ENCODE results near the gene KLRC2.
"Not testable (repeated sequence)": the region's sequence is repeated elsewhere in the genome, so short reads cannot be mapped to it uniquely, and the experiment has no call there.

The KLRC2 gene

DNA sequence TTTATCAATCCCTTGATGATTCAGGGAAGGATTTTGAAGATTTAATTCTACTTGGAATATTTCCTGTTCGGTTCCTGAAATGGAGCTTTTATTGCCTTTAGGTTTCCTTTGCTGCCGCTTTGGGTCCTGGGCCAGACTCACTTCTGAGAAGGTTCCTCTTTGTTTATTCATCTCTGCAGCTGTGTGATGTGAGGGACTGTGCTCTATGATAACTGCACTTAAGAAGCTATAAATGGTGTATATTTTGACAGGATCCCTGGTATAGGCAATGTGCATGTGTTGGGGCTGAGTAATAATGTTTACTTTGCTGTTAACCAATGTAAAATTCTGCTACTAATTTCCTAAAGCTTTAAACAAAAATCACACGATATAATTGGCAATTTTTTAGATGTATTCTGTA lies at the start of gene KLRC2:
Gene KLRC2 (minus strand): TSS at position 195 of the 400 bp plus-strand sequence. CDS start 24 bp downstream, at position 171.
- DNase-seq = not testable (repeated sequence)

DNA sequence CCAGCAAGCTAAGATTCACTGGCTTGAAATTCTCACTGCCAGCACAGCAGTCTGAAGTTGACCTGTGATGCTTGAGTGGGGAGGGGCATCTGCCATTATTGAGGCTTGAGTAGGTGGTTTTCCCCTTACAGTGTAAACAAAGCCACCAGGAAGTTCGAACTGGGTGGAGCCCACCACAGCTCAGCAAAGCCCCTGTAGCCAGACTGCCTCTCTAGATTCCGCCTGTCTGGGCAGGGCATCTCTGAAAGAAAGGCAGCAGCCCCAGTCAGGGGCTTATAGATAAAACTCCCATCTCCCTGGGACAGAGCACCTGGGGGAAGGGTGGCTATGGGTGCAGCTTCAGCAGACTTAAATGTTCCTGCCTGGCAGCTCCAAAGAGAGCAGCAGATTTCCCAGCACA lies 46.1 kb upstream of the KLRC2 start:
- not testable (repeated sequence) for DNase-seq

DNA sequence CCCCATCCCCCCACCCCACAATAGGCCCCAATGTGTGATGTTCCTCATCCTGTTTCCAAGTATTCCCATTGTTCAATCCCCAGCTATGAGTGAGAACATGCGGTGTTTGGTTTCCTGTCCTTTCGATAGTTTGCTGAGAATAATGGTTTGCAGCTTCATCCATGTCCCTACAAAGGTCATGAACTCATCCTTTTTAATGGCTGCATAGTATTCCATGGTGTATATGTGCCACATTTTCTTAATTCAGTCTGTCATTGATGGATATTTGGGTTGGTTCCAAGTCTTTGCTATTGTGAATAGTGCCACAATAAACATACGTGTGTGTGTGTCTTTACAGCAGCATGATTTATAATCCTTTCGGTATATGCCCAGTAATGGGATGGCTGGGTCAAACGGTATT lies 37.0 kb upstream of the KLRC2 start:
- DNase-seq = not testable (repeated sequence)

DNA sequence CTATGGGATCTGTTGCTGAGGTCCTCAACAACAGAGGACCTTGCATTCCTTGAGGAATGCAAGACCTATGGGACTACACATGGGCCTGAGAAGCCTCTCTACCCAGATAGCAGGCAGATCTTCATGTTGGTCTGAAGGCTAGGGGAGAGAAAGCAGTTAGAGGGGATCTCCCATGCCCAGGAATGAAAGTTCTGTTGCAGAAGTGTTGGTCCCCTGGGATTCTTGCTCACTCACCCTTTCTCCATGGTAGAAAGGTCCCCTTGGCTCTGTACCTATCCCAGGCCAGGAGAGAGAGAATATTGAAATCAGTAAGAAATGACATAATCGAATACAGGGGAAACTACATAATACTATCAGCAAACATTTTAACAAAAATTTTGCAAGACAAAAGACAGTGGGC lies 33.9 kb upstream of the KLRC2 start:
- DNase-seq = no peak

DNA sequence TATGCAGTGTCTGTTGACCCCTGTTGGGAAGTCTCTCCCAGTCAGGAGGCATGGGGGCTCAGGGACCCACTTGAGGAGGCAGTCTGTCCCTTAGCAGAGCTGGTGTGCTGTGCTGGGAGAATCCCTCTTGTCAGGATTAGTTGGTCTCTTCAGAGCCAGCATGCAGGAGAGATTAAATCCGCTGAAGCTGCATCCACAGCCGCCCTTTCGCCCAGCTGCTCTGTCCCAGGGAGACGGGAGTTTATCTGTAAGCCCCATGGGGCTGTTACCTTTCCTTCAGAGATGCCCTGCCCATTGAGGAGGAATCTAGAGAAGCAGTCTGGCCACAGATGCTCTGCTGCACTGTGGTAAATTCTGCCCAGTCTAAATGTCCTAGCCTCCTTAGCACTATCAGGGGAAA lies 30.5 kb upstream of the KLRC2 start:
- DNase-seq = no peak

DNA sequence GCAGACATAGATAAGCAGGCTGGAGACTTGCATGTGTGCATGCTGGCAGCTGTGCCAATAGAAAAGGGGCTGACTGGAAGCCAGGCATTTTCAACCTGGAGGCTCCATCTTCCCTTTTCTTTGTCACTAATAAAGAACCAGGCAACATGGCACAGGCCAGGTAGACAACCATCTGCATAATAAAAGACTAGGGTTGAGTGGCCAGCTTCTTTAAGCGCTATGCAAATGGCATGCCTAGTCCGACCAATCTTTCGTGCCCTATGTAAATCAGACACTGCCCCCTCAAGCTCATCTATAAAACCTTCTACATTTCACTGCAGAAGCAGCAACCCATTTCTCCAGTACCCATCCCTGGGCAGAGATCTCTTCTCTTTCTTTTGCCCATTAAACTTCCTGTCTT lies 21.9 kb upstream of the KLRC2 start:
- DNase-seq = no peak

DNA sequence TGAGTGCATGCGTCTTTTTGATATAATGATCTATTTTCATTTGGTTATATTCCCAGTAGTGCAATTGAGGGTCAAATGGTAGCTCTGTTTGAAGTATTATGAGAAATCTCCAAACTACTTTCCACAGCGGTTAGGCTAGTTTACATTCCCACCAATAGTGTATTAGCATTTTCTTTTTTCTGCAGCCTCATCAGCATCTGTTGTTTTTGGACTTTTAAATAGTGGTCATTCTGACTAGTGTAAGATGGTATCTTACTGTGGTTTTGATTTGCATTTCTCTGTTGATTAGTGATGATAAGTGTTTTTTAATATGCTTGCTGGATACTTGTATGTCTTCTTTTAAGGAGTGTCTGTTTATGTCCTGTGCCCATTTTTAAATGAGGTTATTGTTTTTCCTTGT lies 21.0 kb upstream of the KLRC2 start:
- no peak for DNase-seq

DNA sequence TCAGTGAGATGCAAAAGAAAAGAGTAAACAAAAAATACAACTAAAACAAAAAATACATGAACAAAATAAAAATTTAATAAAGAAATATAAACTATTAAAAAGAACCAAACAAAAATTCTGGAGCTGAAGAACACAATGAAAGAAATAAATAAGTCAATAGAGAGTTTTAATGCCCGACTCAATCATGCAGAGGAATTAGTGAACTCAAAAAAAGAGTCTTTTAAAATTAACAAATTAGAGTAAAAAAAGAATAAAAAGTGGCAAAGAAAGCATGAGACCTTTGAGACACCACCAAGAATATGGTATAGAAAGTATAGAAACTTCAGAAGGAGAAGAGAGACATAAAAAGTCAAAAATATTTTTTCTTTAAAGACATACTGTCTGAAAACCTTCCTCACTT lies 20.0 kb upstream of the KLRC2 start:
- DNase-seq = no peak

DNA sequence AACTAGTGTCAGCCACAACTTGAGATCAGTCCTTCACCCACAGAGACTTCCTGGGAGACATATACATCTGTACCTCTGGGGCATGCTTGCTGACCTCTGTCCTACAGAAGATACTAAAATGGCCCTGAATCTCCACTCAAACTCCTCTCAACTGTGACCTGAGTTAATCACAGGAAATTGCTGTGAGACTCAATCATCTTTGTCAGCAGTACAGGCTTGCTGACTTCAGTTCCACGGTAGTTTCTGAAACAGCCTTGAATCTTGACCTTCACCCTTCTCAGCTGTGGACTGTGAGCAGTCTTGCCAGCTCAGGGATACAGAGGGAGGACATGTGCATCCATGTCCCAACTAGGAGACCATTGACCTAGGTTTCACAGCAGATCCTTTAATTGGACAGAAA lies 18.7 kb upstream of the KLRC2 start:
- no peak for DNase-seq

DNA sequence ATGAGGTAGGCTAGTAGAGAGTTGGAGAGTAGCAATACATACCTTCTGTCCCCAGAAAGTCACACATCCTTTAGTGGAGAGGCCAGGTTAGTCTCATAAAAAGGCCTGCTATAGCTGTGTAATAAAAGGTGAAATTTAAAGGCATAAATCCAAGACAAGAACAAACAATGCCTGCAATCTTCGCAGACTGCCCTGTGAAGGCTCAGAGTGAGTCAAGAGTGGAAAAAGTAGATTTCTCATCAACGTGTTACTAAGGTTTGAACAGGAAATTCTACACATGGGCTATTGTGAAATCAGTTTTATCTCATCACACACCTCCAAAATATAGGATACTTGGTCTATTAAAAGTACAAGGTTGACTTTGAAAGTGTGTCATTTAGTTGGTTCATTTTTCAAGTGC lies 17.3 kb upstream of the KLRC2 start, which contains the start of gene KLRC1:
Gene KLRC1 (minus strand): TSS at position 222 of the 400 bp plus-strand sequence. CDS start 2,221 bp downstream, outside the sequence.
- no peak for DNase-seq

DNA sequence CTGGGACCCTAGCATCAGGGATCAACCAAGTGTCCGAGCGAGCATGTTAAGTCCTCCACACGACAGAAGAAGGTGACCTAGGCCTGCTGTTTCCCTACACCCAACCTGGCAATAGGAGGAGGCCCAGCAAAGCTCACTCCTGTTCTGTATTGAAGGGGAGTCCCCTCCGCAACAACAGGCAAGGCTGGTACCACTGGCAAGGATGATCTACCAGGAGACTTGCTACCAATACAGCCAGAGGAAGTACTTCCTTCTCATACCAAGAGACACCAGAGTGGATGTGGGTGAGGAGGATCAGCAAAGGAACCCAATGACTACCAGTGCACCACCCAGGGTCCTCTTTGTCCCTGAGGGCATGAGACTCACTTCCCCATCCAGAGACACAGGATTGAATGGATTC lies 12.4 kb upstream of the KLRC2 start:
- no peak for DNase-seq

DNA sequence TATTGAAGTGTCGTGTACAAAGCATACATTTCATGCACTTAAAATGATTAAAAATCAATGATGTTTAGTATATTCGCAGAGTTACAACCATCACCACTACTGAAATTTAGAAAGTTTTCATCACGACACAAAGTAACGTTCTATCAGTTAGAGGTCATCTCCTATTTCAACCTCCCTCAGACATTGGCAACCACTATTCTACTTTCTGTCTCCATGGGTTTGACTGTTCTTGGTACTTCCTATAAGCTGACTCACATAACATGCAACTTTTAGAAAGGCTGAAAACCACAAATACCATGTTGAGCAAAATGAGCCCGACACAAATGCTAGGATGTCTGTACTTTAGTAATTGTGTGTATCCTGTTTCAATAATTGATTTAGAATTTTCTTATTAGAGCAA lies 10.2 kb upstream of the KLRC2 start:
- DNase-seq = not testable (repeated sequence)

DNA sequence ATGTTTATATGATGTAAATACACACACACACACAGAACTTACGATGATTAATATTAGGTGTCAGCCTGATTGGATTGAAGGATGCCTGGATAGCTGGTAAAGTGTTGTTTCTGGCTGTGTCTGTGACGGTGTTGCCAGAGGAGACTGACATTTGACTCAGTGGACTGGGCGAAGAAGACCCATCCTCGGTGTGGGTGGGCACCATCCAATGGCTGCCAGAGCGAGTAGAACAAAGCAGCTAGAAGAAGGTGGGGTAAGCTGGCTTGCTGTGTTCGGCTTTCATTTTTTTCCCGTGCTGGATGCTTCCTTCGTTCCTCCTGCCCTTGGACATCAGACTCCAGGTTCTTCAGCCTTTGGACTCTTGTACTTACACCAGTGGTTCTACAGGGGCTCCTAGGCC lies 5.3 kb upstream of the KLRC2 start:
- not testable (repeated sequence) for DNase-seq

DNA sequence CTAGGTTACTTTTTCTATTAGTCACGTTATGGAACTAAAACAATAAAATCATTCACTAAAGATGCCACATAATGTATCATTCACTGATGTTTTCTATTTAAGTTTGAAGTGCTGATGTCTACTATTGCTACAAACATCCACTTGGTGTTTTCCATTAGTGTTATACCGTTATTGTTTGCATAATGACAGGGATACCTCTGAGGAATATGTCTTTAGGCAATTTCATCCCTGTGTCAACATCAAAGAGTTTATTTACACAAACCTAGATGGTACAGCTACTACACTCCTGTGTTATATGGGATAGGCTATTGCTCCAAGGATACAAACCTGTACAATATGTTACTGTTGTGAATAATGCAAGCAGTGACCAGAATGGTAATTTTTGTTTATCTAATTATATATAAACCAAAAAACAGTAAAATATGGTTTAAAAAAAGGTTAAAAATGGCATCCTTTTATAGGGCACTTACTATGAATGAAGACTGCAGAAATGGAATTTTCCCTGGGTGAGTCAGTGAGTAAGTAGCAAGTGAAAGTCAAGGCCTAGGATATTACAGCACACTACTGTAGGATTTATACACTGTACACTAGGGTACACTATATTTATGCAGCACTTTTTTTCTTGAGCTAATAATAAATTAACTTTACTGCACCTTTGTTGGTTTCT lies 3.9 kb upstream of the KLRC2 start:
- not testable (repeated sequence) for DNase-seq

DNA sequence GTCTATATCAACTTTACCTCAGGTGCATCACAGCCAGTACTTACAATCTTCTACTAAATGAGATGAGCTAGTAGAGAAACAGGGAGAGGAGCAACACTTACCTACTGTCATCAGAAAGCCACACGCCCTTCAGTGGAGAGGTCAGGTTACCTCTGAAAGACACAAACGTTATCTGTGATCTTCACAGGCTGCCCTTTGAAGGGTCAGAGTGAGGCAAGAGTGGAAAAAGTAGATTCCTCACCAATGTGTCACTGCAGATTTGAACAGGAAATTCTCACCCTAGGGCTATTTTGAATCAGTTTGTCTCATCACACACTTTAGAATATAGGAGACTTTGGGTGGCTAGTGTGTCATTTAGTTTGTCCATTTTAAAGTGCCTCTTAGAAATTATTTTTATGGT lies 1.8 kb upstream of the KLRC2 start:
- DNase-seq = not testable (repeated sequence)

DNA sequence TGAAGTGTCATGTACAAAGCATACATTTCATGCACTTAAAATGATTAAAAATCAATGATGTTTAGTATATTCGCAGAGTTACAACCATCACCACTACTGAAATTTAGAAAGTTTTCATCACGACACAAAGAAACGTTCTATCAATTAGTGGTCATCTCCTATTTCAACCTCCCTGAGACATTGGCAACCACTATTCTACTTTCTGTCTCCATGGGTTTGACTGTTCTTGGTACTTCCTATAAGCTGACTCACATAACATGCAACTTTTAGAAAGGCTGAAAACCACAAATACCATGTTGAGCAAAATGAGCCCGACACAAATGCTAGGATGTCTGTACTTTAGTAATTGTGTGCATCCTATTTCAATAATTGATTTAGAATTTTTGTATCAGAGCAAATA lies 5.2 kb downstream of the KLRC2 start:
- DNase-seq = not testable (repeated sequence)

DNA sequence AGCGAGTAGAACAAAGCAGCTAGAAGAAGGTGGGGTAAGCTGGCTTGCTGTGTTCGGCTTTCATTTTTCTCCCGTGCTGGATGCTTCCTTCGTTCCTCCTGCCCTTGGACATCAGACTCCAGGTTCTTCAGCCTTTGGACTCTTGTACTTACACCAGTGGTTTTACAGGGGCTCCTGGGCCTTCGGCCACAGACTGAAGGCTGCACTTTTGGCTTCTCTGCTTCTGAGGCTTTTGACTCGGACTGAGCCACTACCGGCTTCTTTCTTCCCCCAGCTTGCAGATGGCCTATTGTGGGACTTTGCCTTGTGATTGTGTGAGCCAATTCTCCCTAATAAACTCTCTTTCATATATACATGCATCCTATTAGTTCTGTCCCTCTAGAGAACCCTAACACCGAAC lies 9.9 kb downstream of the KLRC2 start:
- DNase-seq = not testable (repeated sequence)

DNA sequence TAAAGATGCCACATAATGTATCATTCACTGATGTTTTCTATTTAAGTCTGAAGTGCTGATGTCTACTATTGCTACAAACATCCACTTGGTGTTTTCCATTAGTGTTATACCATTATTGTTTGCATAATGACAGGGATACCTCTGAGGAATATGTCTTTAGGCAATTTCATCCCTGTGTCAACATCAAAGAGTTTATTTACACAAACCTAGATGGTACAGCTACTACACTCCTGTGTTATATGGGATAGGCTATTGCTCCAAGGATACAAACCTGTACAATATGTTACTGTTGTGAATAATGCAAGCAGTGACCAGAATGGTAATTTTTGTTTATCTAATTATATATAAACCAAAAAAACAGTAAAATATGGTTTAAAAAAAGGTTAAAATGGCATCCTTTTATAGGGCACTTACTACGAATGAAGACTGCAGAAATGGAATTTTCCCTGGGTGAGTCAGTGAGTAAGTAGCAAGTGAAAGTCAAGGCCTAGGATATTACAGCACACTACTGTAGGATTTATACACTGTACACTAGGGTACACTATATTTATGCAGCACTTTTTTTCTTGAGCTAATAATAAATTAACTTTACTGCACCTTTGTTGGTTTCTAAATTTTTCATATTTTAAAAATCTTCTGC lies 11.4 kb downstream of the KLRC2 start:
- DNase-seq = not testable (repeated sequence)

DNA sequence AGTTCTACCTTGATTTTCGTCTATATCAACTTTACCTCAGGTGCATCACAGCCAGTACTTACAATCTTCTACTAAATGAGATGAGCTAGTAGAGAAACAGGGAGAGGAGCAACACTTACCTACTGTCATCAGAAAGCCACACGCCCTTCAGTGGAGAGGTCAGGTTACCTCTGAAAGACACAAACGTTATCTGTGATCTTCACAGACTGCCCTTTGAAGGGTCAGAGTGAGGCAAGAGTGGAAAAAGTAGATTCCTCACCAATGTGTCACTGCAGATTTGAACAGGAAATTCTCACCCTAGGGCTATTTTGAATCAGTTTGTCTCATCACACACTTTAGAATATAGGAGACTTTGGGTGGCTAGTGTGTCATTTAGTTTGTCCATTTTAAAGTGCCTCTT lies 13.7 kb downstream of the KLRC2 start:
- DNase-seq = not testable (repeated sequence)

DNA sequence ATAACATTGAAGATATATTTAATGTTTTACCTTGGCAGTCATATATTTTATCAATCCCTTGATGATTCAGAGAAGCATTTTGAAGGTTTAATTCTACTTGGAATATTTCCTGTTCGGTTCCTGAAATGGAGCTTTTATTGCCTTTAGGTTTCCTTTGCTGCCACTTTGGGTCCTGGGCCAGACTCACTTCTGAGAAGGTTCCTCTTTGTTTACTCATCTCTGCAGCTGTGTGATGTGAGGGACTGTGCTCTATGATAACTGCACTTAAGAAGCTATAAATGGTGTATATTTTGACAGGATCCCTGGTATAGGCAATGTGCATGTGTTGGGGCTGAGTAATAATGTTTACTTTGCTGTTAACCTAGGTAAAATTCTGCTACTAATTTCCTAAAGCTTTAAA lies 15.5 kb downstream of the KLRC2 start, which contains the start of gene KLRC3:
Gene KLRC3 (minus strand): TSS at position 262 of the 400 bp plus-strand sequence. CDS start 45 bp downstream, at position 217.
- not testable (repeated sequence) for DNase-seq

DNA sequence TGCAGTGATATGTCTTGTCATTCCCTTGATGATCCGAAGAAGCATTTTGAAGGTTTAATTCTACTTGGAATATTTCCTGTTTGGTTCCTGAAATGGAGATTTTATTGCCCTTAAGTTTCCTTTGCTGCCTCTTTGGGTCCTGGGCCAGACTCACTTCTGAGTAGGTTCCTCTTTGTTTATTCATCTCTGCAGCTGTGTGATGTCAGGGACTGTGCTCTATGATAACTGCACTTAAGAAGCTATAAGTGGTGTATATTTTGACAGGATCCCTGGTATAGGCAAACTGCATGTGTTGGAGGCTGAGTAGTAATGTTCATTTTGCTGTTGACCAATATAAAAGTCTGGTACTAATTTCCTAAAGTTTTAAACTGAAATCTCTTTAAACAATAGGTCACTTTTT lies 26.4 kb downstream of the KLRC2 start, which contains the start of gene KLRC4:
Gene KLRC4 (minus strand): TSS at position 366 of the 400 bp plus-strand sequence. CDS start 182 bp downstream, at position 184.
- DNase-seq = no peak

DNA sequence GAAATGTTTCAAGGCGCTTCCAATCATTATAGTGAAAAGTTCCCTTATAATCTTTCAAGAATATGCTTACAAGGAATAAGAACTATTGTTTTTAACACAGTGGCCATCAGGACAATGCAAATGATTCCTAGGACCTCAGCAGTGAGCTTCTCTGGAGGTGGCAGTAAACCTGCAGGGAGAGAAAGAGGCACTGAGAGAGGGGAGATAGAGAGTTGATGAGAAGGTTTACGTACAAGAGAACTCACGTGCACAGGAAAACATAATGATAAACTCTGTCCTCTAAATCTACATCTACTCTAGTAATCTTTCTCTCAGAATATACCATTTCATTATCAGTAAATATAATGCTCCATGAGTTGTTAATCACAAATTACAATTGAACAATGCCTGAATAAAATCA lies 27.0 kb downstream of the KLRC2 start:
- DNase-seq = no peak

DNA sequence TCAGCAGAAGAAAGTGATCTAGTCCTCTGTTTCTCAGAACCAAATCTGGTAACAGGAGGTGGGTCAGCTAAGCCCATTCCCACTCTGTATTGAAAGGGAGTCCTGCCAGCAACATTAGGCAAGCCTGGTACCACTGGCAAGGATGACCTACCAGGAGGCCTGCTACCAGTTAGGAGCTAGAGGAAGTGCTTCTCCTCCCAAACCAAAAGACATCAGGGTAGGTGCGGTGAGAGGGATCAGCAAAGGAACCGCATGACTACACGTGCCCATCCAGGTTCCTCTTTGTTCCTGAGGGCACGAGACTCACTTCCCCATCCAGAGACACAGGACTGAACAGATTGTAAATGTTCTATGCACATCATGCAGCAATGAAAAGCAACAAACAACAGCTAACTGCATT lies 29.1 kb downstream of the KLRC2 start:
- DNase-seq = no peak

DNA sequence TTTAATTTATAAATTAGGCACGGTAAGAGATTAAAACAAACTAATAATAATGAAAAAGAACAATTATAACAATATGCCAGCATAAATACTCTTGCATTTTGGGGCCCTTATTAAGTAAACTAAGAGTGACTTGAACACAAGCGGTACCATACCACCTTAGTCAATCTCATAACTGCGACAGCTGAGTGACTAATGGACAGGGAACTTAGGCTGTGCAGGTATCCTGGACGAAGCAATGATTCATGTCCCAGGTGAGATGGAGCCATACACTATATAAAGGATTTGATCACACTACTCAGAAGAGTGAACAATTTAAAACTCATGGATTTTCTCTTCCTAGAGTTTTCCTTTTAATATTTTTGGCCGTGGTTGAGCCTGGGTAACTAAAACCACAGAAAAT lies 30.5 kb downstream of the KLRC2 start:
- no peak for DNase-seq

All from cortex of kidney (tissue), 1 donor.